ENCODE data around the gene GALNT12. TPM values are rescaled to one million over a fixed set of nuclear protein-coding genes. Genes with fewer than 3 reads are reported as not detected.

Gene GALNT12
- total and polyA plus RNA-seq, 4 donors = 0.16 to 1.4 (median 0.25) TPM; not detected in 1

DNA sequence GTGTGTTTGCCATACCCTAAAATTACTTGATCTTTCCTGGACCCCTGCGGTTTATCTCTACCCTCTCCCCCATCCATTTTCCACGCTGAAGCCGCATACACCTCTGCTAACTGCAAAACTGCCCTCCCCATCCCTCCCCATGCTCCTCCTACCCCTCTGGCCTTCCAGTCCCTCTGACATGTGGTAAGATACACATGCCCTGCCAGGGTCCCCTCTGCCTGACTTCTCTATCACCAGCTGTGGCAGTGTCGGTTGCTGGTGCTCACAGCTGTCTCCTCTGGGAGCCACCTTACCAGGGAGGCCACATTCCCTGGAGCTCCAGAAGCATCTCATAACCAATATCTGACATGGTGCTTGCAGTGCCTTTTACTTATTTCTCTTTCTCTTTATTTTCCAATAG is 77.4 kb downstream of the GALNT12 start:
- no peak overlapping the region for H3K27ac ChIP-seq (ENCODE audit: low read depth in 1 of 2, low read length in 2 of 2)

DNA sequence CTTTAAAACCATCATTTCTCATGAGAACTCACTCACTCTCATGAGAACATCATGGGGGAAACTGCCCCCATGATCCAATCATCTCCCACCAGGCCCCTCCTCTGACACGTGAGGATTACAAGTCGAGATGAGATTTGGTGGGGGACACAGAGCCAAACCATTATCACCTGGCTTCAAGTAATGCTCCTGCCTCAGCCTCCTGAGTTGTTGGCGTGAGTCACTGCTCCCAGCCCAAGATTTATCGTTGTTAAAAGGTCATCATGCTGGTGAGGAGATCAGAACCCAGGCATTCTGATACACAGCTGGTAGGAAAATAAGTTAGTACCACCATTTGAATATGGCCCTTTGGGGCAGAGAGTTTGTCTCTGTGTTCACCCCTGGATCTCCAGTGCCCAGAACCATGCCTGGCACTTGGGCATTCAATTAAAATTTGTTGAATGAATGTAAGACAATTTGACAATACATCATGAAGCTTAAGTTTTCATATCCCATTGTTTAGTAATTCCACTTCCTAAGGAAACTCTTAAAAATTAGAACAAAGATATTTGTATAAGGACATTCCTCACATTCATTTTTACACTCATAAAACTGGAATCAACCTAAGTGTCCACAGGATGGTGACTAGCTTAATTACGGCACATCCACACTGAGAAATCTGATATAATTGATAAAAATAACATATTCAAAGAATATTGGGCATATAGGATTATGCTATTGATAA is 78.3 kb downstream of the GALNT12 start:
- Histone ChIP-seq H3K4me1 (ENCODE audit: control insufficient read depth in 4 of 4, insufficient read depth in 4 of 4, low read length in 3 of 4) (peaks cover 0 to 1% (median 0%) of the 10 kb centered on the region in 4 donors), H3K27me3 (ENCODE audit: control insufficient read depth in 4 of 4, insufficient read depth in 4 of 4, low read length in 3 of 4) (peaks cover 0 to 9% (median 0%) of the 10 kb centered on the region in 4 donors), H3K27ac (ENCODE audit: low read depth in 1 of 2, low read length in 2 of 2) (no peak overlapping the region), H3K36me3 (ENCODE audit: control insufficient read depth in 4 of 4, insufficient read depth in 3 of 4, low read depth in 1 of 4, low read length in 3 of 4) (no peaks in the 10 kb centered on the region), H3K9ac (ENCODE audit: low read depth in 1 of 2, low read length in 2 of 2) (no peak overlapping the region), H3K4me3 (ENCODE audit: low read depth in 1 of 3, low read length in 3 of 3) (no peak overlapping the region), H3K9me3 (ENCODE audit: control insufficient read depth in 4 of 4, low read length in 3 of 4) (no peaks in the 10 kb centered on the region)
- DNase-seq (ENCODE audit: low spot score) = no peak
- TF ChIP-seq, protein P1, sequence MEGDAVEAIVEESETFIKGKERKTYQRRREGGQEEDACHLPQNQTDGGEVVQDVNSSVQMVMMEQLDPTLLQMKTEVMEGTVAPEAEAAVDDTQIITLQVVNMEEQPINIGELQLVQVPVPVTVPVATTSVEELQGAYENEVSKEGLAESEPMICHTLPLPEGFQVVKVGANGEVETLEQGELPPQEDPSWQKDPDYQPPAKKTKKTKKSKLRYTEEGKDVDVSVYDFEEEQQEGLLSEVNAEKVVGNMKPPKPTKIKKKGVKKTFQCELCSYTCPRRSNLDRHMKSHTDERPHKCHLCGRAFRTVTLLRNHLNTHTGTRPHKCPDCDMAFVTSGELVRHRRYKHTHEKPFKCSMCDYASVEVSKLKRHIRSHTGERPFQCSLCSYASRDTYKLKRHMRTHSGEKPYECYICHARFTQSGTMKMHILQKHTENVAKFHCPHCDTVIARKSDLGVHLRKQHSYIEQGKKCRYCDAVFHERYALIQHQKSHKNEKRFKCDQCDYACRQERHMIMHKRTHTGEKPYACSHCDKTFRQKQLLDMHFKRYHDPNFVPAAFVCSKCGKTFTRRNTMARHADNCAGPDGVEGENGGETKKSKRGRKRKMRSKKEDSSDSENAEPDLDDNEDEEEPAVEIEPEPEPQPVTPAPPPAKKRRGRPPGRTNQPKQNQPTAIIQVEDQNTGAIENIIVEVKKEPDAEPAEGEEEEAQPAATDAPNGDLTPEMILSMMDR (IDR thresholded peaks at IDR 0.05; ENCODE audit: low read depth, low read length, missing input control) = no peak
- 85% methylated on average over 5 of the region's 5 CpGs for WGBS

More for the DNA sequence above, 77.4 kb downstream of the GALNT12 start:
- DNase-seq (ENCODE audit: low spot score) = no peak
- TF ChIP-seq, protein P2, sequence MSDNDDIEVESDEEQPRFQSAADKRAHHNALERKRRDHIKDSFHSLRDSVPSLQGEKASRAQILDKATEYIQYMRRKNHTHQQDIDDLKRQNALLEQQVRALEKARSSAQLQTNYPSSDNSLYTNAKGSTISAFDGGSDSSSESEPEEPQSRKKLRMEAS (IDR thresholded peaks at IDR 0.05) = no peak
- TF ChIP-seq, protein P3, sequence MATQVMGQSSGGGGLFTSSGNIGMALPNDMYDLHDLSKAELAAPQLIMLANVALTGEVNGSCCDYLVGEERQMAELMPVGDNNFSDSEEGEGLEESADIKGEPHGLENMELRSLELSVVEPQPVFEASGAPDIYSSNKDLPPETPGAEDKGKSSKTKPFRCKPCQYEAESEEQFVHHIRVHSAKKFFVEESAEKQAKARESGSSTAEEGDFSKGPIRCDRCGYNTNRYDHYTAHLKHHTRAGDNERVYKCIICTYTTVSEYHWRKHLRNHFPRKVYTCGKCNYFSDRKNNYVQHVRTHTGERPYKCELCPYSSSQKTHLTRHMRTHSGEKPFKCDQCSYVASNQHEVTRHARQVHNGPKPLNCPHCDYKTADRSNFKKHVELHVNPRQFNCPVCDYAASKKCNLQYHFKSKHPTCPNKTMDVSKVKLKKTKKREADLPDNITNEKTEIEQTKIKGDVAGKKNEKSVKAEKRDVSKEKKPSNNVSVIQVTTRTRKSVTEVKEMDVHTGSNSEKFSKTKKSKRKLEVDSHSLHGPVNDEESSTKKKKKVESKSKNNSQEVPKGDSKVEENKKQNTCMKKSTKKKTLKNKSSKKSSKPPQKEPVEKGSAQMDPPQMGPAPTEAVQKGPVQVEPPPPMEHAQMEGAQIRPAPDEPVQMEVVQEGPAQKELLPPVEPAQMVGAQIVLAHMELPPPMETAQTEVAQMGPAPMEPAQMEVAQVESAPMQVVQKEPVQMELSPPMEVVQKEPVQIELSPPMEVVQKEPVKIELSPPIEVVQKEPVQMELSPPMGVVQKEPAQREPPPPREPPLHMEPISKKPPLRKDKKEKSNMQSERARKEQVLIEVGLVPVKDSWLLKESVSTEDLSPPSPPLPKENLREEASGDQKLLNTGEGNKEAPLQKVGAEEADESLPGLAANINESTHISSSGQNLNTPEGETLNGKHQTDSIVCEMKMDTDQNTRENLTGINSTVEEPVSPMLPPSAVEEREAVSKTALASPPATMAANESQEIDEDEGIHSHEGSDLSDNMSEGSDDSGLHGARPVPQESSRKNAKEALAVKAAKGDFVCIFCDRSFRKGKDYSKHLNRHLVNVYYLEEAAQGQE (IDR thresholded peaks at IDR 0.05) = no peak
- no peak for TF ChIP-seq HNF4G (IDR thresholded peaks at IDR 0.05)
- no peak for TF ChIP-seq RAD21 (IDR thresholded peaks at IDR 0.05)
- H3K4me1 ChIP-seq (ENCODE audit: control insufficient read depth in 4 of 4, insufficient read depth in 4 of 4, low read length in 3 of 4) = no peaks in the 10 kb centered on the region
- no peaks in the 10 kb centered on the region for H3K36me3 ChIP-seq (ENCODE audit: control insufficient read depth in 4 of 4, insufficient read depth in 3 of 4, low read depth in 1 of 4, low read length in 3 of 4)
- H3K9me3 ChIP-seq (ENCODE audit: control insufficient read depth in 4 of 4, low read length in 3 of 4) = no peaks in the 10 kb centered on the region
- peaks cover 0 to 5% (median 0%) of the 10 kb centered on the region in 4 donors for H3K27me3 ChIP-seq (ENCODE audit: control insufficient read depth in 4 of 4, insufficient read depth in 4 of 4, low read length in 3 of 4)
- WGBS = 91% methylated on average over 4 of the region's 4 CpGs
- no peak overlapping the region for H3K9ac ChIP-seq (ENCODE audit: low read depth in 1 of 2, low read length in 2 of 2)
- H3K4me3 ChIP-seq (ENCODE audit: low read depth in 1 of 3, low read length in 3 of 3) = no peak overlapping the region

DNA sequence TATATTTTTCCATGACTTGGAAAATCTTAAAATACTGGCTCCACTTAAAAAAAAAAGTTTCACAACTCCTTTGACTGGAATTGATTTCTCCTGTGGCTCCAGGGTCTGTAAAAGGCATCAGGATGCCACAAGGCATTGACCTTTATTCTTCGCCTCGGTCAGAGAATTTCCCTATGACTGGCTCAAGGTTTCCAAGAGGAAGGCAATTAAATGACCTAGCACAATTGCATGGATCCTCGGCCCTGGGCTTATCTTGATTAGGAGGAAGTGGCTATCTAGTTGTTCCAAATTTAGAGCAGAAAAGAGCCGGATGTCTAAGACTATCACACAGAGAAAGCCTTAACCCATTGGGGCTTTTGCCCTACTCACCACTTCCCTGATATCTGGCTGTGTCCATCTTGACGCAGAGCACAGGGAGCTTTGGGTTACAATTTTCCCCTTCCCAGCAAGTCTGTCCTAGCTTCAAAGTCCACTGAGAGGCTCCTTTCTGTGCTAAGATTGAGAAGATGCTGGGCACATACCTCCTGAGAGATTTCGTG is 79.3 kb downstream of the GALNT12 start:
- no peak overlapping the region for H3K27ac ChIP-seq (ENCODE audit: low read depth in 1 of 2, low read length in 2 of 2)
- H3K4me1 ChIP-seq (ENCODE audit: control insufficient read depth in 4 of 4, insufficient read depth in 4 of 4, low read length in 3 of 4) = peaks cover 0 to 1% (median 0%) of the 10 kb centered on the region in 4 donors
- H3K9ac ChIP-seq (ENCODE audit: low read depth in 1 of 2, low read length in 2 of 2) = no peak overlapping the region
- H3K36me3 ChIP-seq (ENCODE audit: control insufficient read depth in 4 of 4, insufficient read depth in 3 of 4, low read depth in 1 of 4, low read length in 3 of 4) = no peaks in the 10 kb centered on the region
- no peaks in the 10 kb centered on the region for H3K9me3 ChIP-seq (ENCODE audit: control insufficient read depth in 4 of 4, low read length in 3 of 4)
- H3K4me3 ChIP-seq (ENCODE audit: low read depth in 1 of 3, low read length in 3 of 3) = no peak overlapping the region
- no peak for TF ChIP-seq FOXA2 (IDR thresholded peaks at IDR 0.05)
- peak; percentile 85 for TF ChIP-seq NR2F2 (IDR thresholded peaks at IDR 0.05)
- no peak for TF ChIP-seq TAF1 (conservative IDR thresholded peaks at IDR 0.05)
- 44% methylated on average over 6 of the region's 6 CpGs for WGBS
- DNase-seq (ENCODE audit: low spot score) = no peak
- peaks cover 0 to 7% (median 0%) of the 10 kb centered on the region in 4 donors for H3K27me3 ChIP-seq (ENCODE audit: control insufficient read depth in 4 of 4, insufficient read depth in 4 of 4, low read length in 3 of 4)
